NB4 (cell line): ENCODE data around the gene FKBP9.

Source experiments
- DNase-seq: peaks from one replicate; pipeline ENCODE4 v3.0.0; 2010; ENCODE audit warnings: low read depth
- H3K4me3 ChIP-seq: one replicate; pipeline ENCODE4 v1.5.1; 2011; ENCODE audit warnings: mild to moderate bottlenecking, low read depth, low read length, moderate library complexity
- CTCF ChIP-seq: IDR thresholded peaks from one replicate; pipeline ENCODE4 v1.5.1; 2012; ENCODE audit warnings: low read depth, low read length
- MAX ChIP-seq: IDR thresholded peaks from 2 replicates; pipeline ENCODE4 v1.6.1; 2011; ENCODE audit warnings: low read depth, low read length
- MYC ChIP-seq: IDR thresholded peaks from 2 replicates; pipeline ENCODE4 v1.6.1; 2011; ENCODE audit warnings: low read depth, low read length
- POLR2A ChIP-seq: IDR thresholded peaks from 2 replicates; pipeline ENCODE4 v1.6.1; 2011; ENCODE audit warnings: mild to moderate bottlenecking; ENCODE audit not compliant: insufficient read length; ENCODE audit errors: extremely low read depth

Gene FKBP9

GRCh38 chr7:32921896-32922295, 35.3 kb upstream of the FKBP9 start:
- TF ChIP-seq CTCF (no peak), POLR2A (no peak), MYC (no peak), MAX (no peak)
- peak; percentile 30 for DNase-seq
- H3K4me3 ChIP-seq: no peak overlapping the region

- no peak overlapping the region for H3K4me3 ChIP-seq
- DNase-seq: no peak
- TF ChIP-seq MAX (no peak), POLR2A (no peak), CTCF (no peak), MYC (no peak)
These were observed 28.4 kb upstream of the FKBP9 start for GRCh38 chr7:32928785-32929298.

GRCh38 chr7:32929430-32930143, 27.7 kb upstream of the FKBP9 start:
- H3K4me3 ChIP-seq: no peak overlapping the region
- DNase-seq: no peak
- TF ChIP-seq CTCF: no peak
- no peak for TF ChIP-seq POLR2A
- TF ChIP-seq MYC: no peak
- TF ChIP-seq MAX: no peak

- DNase-seq: no peak
- no peak overlapping the region for H3K4me3 ChIP-seq
- no peak for TF ChIP-seq MYC
- no peak for TF ChIP-seq CTCF
- TF ChIP-seq POLR2A: no peak
- no peak for TF ChIP-seq MAX
These were observed 26.9 kb upstream of the FKBP9 start for GRCh38 chr7:32930378-32930777.

- TF ChIP-seq CTCF (no peak), MAX (no peak), POLR2A (no peak), MYC (no peak)
- H3K4me3 ChIP-seq: no peak overlapping the region
- no peak for DNase-seq
These were observed 21.7 kb upstream of the FKBP9 start for GRCh38 chr7:32935558-32935957.

- no peak for TF ChIP-seq MYC
- TF ChIP-seq POLR2A: no peak
- no peak for DNase-seq
- no peak overlapping the region for H3K4me3 ChIP-seq
These were observed 20.6 kb upstream of the FKBP9 start for GRCh38 chr7:32936689-32937088.
